Neural progenitor cell (in vitro differentiated cells): Measurements from ENCODE around the gene PODXL2. TPM values are rescaled to one million over a fixed set of nuclear protein-coding genes. Genes with fewer than 3 reads are reported as not detected.

ENCODE experiments used
- DNase-seq: peaks from one replicate; pipeline ENCODE4 v3.0.0-alpha.2; 2016; ENCODE audit warnings: low spot score
- H2AFZ ChIP-seq: fragments of 200-600 bp; sonication (generic); replicated peaks from 2 replicates; pipeline ENCODE4 v1.6.1; 2016; ENCODE audit warnings: antibody characterized with exemption
- H3F3A ChIP-seq: fragments of 200-600 bp; sonication (generic); 2 replicates; pipeline ENCODE4 v1.6.1; 2016; ENCODE audit warnings: antibody characterized with exemption, low read depth
- H3K27ac ChIP-seq: fragments of 200-600 bp; sonication (generic); 2 replicates; pipeline ENCODE4 v1.5.1; 2016; ENCODE audit warnings: mild to moderate bottlenecking
- H3K27me3 ChIP-seq: fragments of 200-600 bp; sonication (generic); 2 replicates; pipeline ENCODE4 v1.6.1; 2016; ENCODE audit warnings: mild to moderate bottlenecking, moderate library complexity
- H3K36me3 ChIP-seq: fragments of 200-600 bp; sonication (generic); 2 replicates; pipeline ENCODE4 v1.5.1; 2016
- H3K4me1 ChIP-seq: fragments of 200-600 bp; sonication (generic); 2 replicates; pipeline ENCODE4 v1.6.1; 2016; ENCODE audit warnings: mixed run types
- H3K4me2 ChIP-seq: fragments of 200-600 bp; sonication (generic); 2 replicates; pipeline ENCODE4 v1.6.1; 2016
- H3K4me3 ChIP-seq: fragments of 200-600 bp; sonication (generic); 2 replicates; pipeline ENCODE4 v1.5.1; 2016
- H3K79me2 ChIP-seq: fragments of 200-600 bp; sonication (generic); 2 replicates; pipeline ENCODE4 v1.6.1; 2016; ENCODE audit warnings: low read depth
- H3K9ac ChIP-seq: fragments of 200-600 bp; sonication (generic); 2 replicates; pipeline ENCODE4 v1.6.1; 2016
- H3K9me3 ChIP-seq: fragments of 200-600 bp; sonication (generic); 2 replicates; pipeline ENCODE4 v1.5.1; 2016; ENCODE audit warnings: low read depth
- H4K20me1 ChIP-seq: fragments of 200-600 bp; sonication (generic); 2 replicates; pipeline ENCODE4 v1.6.1; 2016; ENCODE audit warnings: low read depth
- H3K27ac Mint-ChIP-seq: 3 replicates; pipeline ENCODE4 v1.8.0; 2021; ENCODE audit warnings: mixed read lengths
- H3K27me3 Mint-ChIP-seq: 2 replicates; pipeline ENCODE4 v1.8.0; 2022; ENCODE audit warnings: low read depth, mild to moderate bottlenecking, inconsistent platforms, moderate library complexity, mixed read lengths; ENCODE audit not compliant: insufficient read depth
- H3K36me3 Mint-ChIP-seq: 3 replicates; pipeline ENCODE4 v1.8.0; 2021; ENCODE audit warnings: mixed read lengths
- H3K4me1 Mint-ChIP-seq: 3 replicates; pipeline ENCODE4 v1.8.0; 2021; ENCODE audit warnings: mixed read lengths
- H3K4me3 Mint-ChIP-seq: 3 replicates; pipeline ENCODE4 v1.8.0; 2021; ENCODE audit warnings: mild to moderate bottlenecking, moderate library complexity, mixed read lengths
- H3K9me3 Mint-ChIP-seq: 3 replicates; pipeline ENCODE4 v1.8.0; 2020; ENCODE audit warnings: mixed read lengths
- EZH2 ChIP-seq: fragments of 200-600 bp; sonication (generic); IDR thresholded peaks from 2 replicates; pipeline ENCODE4 v1.6.1; 2017; ENCODE audit warnings: antibody characterized with exemption, mild to moderate bottlenecking, moderate library complexity
- EZH2phosphoT487 ChIP-seq: fragments of 200-600 bp; sonication (generic); IDR thresholded peaks from 2 replicates; pipeline ENCODE4 v1.6.1; 2017; ENCODE audit warnings: antibody characterized with exemption
- total RNA-seq: library from RNA; depleted of rRNA; stranded (reverse); fragments of >200 nt; gene quantifications from 2 replicates; pipeline ENCODE4 v1.2.3, GENCODE V29; 2015; ENCODE audit warnings: low replicate concordance
- TF ChIP-seq, protein P1 (sequence below): fragments of 200-600 bp; sonication (generic); IDR thresholded peaks from 2 replicates; pipeline ENCODE4 v1.5.1; 2017; ENCODE audit warnings: antibody characterized with exemption, mild to moderate bottlenecking

Gene PODXL2
- total RNA-seq, 1 donor from 2014 or later = 18.4 TPM

DNA sequence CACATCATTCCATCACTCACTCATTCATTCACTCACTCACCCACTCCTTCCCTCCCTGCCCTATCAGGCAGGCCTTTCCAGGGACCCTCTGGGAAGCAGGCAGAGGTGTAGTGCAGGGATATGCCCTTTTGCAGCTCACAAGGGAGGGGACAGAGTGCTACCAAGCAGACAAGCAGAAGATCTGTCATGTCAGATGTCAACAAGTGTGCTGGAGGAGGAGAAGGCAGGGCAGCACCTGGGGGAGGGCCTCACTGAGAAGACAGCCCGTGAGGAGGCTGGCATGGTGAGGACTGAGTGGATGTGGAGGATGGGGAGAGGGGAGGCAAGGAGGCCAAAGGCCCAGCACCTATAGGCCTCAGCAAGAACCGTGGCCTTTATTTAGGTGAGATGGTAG, 59.0 kb downstream of the PODXL2 start:
- no peaks in the 10 kb centered on the region for H3K36me3 ChIP-seq
- H3K4me1 Mint-ChIP-seq = peaks cover 10% of the 10 kb centered on the region
- peaks cover 9% of the 10 kb centered on the region for H3K27me3 Mint-ChIP-seq
- no peak overlapping the region for H3K4me2 ChIP-seq
- no peak overlapping the region for H3K4me3 ChIP-seq
- no peaks in the 10 kb centered on the region for H3K27me3 ChIP-seq
- H3K4me1 ChIP-seq = peaks cover 28% of the 10 kb centered on the region
- H3F3A ChIP-seq = peaks cover 16% of the 10 kb centered on the region
- no peak for TF ChIP-seq EZH2
- TF ChIP-seq, protein P1, sequence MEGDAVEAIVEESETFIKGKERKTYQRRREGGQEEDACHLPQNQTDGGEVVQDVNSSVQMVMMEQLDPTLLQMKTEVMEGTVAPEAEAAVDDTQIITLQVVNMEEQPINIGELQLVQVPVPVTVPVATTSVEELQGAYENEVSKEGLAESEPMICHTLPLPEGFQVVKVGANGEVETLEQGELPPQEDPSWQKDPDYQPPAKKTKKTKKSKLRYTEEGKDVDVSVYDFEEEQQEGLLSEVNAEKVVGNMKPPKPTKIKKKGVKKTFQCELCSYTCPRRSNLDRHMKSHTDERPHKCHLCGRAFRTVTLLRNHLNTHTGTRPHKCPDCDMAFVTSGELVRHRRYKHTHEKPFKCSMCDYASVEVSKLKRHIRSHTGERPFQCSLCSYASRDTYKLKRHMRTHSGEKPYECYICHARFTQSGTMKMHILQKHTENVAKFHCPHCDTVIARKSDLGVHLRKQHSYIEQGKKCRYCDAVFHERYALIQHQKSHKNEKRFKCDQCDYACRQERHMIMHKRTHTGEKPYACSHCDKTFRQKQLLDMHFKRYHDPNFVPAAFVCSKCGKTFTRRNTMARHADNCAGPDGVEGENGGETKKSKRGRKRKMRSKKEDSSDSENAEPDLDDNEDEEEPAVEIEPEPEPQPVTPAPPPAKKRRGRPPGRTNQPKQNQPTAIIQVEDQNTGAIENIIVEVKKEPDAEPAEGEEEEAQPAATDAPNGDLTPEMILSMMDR = no peak
- H3K79me2 ChIP-seq = no peaks in the 10 kb centered on the region
- no peaks in the 10 kb centered on the region for H3K36me3 Mint-ChIP-seq
- no peak overlapping the region for H3K27ac ChIP-seq
- no peak overlapping the region for H3K9ac ChIP-seq
- DNase-seq = no peak
- no peaks in the 10 kb centered on the region for H3K9me3 Mint-ChIP-seq
- no peaks in the 10 kb centered on the region for H3K9me3 ChIP-seq
- H2AFZ ChIP-seq = no peak overlapping the region
- H3K27ac Mint-ChIP-seq = no peak overlapping the region
- H4K20me1 ChIP-seq = no peaks in the 10 kb centered on the region
- H3K4me3 Mint-ChIP-seq = no peak overlapping the region

DNA sequence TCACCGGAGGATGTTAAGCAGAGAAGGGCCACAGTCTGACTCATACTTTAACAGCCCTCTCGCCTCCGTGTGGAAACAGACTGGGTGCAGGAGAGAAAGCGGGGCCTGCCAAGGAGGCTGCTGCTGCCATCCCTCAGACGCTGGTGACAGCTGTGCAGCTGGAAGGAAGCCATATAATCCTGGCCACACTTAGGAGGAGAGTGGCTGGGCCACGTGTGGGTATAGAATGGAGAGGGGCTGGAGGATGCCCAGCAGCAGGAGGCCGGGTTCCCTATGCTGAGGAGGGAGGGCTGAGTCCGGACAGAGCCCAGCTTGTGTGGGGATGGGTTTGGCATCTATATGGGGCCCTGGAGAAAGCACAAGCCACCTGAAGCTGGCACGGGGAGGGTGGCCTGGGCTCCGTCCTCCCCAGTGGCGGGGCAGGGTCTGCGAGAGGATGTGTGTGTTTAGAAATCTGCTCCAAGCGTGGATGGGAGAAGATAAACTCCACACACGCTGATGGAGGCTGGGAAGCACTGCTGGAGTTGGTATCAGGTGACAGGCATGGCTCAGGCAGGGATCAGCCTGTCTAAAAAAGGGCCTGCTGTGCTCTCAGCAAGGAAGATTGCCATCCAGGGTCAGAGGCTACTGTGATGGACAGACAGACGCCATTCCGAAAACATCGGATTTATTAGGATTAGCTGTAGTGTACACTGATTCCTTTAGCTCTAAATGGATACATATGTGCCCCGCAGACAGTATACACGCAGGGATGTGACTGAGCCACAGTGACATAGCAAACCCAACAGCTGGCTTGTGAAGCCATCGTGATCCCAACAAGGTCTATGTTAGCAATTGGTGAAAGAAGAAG, 59.7 kb downstream of the PODXL2 start:
- H3K27ac ChIP-seq = no peak overlapping the region
- no peak overlapping the region for H3K9ac ChIP-seq
- H3K4me1 ChIP-seq = peaks cover 28% of the 10 kb centered on the region
- peaks cover 10% of the 10 kb centered on the region for H3K4me1 Mint-ChIP-seq
- peak overlapping the region; percentile 38 for H3K4me3 Mint-ChIP-seq
- H2AFZ ChIP-seq = no peak overlapping the region
- H3K27me3 Mint-ChIP-seq = peaks cover 10% of the 10 kb centered on the region
- peak; percentile 58 for DNase-seq
- H3K79me2 ChIP-seq = no peaks in the 10 kb centered on the region
- no peaks in the 10 kb centered on the region for H3K9me3 ChIP-seq
- TF ChIP-seq EZH2phosphoT487 = no peak
- TF ChIP-seq EZH2 = no peak
- TF ChIP-seq, protein P1 = no peak
- peaks cover 14% of the 10 kb centered on the region for H3F3A ChIP-seq
- H3K27ac Mint-ChIP-seq = peak overlapping the region; percentile 91
- H4K20me1 ChIP-seq = no peaks in the 10 kb centered on the region
- H3K4me3 ChIP-seq = no peak overlapping the region
- no peaks in the 10 kb centered on the region for H3K9me3 Mint-ChIP-seq
- no peaks in the 10 kb centered on the region for H3K27me3 ChIP-seq
- no peaks in the 10 kb centered on the region for H3K36me3 Mint-ChIP-seq
- peak overlapping the region; percentile 63 for H3K4me2 ChIP-seq
- H3K36me3 ChIP-seq = no peaks in the 10 kb centered on the region

DNA sequence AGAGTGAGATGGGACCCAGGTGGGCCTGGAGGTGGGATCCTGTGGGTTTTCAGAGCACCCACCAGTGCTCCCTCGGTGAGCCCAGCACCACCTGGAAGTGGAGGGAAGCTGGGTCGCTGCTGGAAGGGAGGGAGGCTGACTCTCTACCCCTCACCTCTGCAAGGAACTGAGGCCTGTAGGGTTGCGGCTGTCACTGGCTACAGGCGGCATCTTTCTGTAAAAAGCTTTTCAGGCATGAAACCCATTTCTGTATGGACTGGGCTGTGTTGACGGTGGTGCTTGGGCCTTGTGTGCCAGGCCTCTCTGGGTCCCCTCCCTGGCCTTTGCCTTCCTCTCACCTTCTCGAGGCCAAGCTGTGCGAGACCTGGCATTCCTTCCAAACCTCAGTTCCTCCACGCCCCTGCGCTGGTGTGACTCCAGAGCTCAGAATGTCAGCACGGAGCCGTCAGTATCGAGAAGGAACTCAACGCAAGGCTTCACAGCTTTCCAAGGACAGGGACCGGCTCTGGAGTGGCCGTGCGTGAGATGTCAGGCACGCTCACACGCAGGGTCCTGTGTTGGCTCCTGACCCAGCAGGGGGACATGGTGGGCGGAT, 60.4 kb downstream of the PODXL2 start:
- Mint-ChIP-seq H3K9me3 (no peaks in the 10 kb centered on the region), H3K36me3 (no peaks in the 10 kb centered on the region), H3K4me3 (no peak overlapping the region), H3K27me3 (peaks cover 8% of the 10 kb centered on the region), H3K4me1 (peaks cover 12% of the 10 kb centered on the region), H3K27ac (peak overlapping the region; percentile 91)
- Histone ChIP-seq H3K36me3 (no peaks in the 10 kb centered on the region), H3K4me3 (no peak overlapping the region), H3K27me3 (no peaks in the 10 kb centered on the region), H3K4me2 (peak overlapping the region; percentile 63), H2AFZ (no peak overlapping the region), H3K27ac (no peak overlapping the region), H3K9ac (no peak overlapping the region), H3K79me2 (no peaks in the 10 kb centered on the region), H3F3A (peaks cover 8% of the 10 kb centered on the region), H3K4me1 (peaks cover 28% of the 10 kb centered on the region), H3K9me3 (no peaks in the 10 kb centered on the region), H4K20me1 (no peaks in the 10 kb centered on the region)
- TF ChIP-seq EZH2phosphoT487 (no peak), EZH2 (no peak)
- TF ChIP-seq, protein P1 = no peak
- DNase-seq = no peak
